Sigmoid colon (tissue), 3 donors: ENCODE measurements around the gene PPP4R4.

Experiments used
- CTCF ChIP-seq, 4 experiments: fragments of 450-650 bp in 3 of 4; fragments of 200-600 bp in 1 of 4; IDR thresholded peaks; one replicate each; pipeline ENCODE4 v1.5.1; 2016 to 2019; ENCODE audit warnings: antibody characterized with exemption in 4 of 4, mild to moderate bottlenecking in 3 of 4, moderate library complexity in 2 of 4
- POLR2A ChIP-seq, 2 donors: fragments of 450-650 bp; IDR thresholded peaks; one replicate each; pipeline ENCODE4 v1.6.1; 2016; ENCODE audit warnings: antibody characterized with exemption in 2 of 2, mild to moderate bottlenecking in 2 of 2, moderate library complexity in 2 of 2

- no peak for TF ChIP-seq POLR2A (IDR thresholded peaks at IDR 0.05)
- TF ChIP-seq CTCF (IDR thresholded peaks at IDR 0.05): no peak
Measured at GRCh38 chr14:94278731-94279130, 104.6 kb downstream of the PPP4R4 start.
